NCI-H82 treated with DMSO at 0.1 percent for 48 hours (cell line): ENCODE measurements around the gene TTC7B.

Experiments used
- DNase-seq: peaks from one replicate; lab custom pipeline; 2025; ENCODE audit not compliant: unreplicated experiment; lab: John Stamatoyannopoulos, UW

The TTC7B gene

DNA sequence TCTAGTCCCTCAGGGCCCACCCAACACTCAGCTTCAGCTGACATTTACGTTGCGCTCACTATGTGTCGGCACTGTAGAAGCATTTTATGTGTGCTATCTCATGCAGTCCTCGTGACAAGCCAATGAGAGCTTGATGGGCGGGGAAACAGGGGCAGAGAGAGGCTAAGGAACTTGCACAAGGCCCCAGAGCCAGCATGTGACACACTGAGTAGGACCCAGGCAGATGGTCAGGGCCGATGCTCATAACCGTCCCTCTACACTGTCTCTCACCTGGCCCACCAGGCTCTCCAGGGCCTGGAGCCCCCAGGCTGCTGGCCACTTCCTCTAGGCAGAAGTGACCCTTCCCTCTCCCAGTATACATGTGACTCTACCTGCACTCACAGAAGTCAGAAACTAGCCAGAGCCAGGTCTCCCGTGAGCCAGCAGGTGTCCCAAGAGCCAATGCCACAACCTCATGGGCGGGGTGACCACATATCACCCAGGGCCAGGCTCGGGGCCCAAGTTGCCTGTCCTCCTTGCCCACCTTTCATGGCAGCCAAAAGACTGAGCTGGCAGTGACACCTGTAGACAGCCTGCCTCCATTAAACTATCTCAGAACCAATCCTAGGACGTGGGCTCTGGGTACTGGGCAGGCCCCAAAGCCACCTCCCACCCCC, 38.3 kb downstream of the TTC7B start:
- DNase-seq = no peak

- no peak for DNase-seq
Observed at GRCh38 chr14:90777358-90777757, 38.9 kb downstream of the TTC7B start.

DNA sequence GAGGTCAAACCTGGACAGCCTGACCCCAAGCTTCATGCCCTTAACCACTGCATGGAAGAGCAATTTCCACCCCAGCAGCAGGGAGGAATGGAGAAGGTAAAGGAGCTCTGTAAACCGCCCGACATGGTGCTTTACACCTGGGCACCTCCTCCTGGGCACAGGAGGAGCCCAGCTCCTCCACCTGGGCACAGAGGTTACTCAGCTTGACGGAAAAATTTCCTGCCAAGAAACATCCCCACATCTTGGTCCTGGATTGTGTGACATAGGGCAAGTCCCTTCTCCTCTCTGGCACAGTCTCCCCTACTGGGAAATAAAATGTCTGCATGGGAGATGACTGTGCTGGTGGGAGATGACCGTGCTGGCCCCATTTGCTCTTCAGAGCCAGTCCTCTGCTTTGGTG, 40.8 kb downstream of the TTC7B start:
- no peak for DNase-seq

GRCh38 chr14:90774316-90774715, 41.9 kb downstream of the TTC7B start:
- DNase-seq = peak; percentile 19

GRCh38 chr14:90773705-90774104, 42.5 kb downstream of the TTC7B start:
- no peak for DNase-seq

DNA sequence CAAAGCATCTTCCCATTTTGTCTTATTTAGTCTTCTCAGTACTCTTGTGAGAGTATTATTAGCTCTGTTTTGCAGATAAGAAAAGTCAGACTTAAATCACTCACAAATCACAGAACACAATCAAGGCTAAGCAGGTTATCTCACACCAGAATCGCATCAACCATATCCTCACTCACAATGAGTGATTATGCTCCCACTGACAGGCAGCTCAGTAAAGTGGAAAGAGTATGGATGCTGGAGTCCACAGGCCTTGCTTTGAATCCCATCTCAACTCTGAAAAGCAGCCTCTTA, 43.1 kb downstream of the TTC7B start:
- no peak for DNase-seq

DNA sequence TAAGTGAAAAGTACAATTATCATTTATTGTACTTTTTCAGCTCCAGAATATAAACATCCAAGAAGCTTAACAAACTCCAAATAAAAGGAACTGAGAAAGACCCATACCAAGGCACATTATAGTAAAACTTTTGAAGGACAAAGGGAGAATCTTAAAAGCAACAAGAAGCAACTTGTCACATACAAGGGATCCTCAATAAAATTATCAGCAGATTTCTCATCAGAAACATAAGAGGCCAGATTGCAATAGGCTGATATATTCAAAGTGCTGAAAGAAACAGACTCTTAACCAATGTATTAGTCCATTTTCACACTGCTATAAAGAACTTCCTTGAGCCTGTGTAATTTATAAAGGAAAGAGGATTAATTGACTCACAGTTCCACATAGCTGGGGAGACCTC, 48.3 kb downstream of the TTC7B start:
- no peak for DNase-seq

- peak; percentile 14 for DNase-seq
Observed at GRCh38 chr14:90760591-90761316, 55.5 kb downstream of the TTC7B start.

DNA sequence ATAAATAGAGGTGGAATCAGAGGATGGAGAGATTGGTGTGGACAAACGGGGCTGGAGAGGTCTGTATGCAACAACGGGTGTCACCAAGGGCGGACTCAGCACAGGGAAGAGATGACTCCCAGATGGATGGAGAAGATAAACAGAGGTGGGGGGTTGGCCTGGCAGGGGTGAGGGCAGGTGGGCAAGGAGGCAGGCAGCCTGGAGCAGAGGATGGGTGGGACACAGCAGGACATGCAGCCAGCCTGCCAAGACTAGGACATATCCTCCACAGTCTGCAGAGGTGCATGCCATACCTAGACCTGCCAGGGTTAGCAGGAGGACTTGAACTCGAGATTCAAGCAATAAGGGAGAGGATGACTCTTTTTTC, 56.2 kb downstream of the TTC7B start:
- DNase-seq = no peak

DNA sequence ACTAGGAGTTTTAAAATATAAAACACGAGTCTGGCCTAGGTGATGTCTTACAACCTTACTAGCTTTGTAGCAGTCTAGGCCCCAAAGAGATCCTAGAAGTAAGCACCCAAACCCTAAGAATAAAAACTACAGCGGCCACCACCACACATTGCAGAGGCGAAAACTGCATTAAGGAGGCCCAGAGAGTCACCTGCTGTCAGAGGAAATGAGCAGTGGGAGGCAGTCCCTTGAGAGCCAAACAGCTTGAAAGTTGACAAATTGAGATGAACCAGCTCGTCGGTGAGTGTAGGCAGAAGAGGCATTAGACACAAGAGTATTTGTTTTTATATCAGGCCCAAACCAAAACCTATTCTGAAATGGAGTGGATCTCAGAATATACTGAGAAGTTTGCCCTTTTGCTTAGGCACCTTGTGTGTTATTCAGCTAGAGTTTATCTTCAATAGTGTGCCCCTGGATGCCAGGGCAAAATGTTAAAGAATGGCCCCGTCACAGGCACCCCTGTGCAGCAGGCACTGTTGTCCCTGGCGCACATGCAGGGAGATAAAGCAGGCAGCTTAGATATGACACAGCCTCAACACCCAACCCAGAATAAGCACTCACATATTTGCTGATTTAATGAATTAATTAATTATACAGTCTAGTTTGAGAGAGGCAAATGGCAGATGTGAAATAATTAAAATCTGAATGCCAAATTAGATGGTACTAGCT, 56.7 kb downstream of the TTC7B start:
- DNase-seq = no peak

GRCh38 chr14:90758959-90759358, 57.3 kb downstream of the TTC7B start:
- DNase-seq = no peak

DNA sequence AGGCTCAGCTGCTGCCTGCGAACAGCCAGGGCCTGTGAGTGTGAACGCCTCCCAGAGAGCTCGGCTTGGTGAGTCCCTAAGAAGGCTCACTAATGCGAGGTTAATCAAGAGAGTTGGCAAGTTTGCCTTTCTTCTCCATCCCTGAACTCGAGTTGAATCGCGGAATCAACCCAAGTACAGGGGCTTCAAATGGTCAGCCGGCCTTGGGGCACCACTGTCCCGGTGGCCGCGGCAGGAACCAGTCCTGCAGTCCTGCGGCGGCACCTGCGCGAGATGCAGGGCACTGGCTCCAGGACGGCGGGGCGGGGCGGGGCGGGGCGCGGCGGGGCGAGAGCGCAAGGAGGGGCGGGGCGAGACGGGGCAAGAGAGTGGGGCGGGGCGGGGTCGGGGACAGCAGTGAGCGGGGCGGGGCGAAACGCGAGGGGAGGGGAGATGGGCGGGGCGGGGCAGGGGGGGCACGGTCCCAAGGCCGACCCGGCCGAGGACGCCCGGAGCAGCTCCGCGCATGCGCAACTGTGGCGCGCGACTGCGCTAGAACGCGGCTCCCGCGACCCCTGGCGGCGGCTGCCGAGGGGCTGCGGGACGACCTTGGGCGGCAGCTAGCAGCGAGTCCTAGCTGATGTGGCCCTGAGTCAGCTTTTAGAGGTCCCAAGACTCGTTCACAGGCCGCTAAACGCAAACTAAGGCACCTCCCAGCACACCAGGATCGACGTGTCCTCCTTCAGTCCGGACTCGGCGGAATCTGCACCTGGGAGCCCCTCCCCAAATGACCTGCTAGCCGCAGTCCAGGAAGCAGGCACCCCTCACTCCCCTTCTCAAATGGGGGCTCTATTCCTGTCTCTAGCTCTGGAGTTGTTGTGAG, 58.0 kb downstream of the TTC7B start:
- peak; percentile 53 for DNase-seq

DNA sequence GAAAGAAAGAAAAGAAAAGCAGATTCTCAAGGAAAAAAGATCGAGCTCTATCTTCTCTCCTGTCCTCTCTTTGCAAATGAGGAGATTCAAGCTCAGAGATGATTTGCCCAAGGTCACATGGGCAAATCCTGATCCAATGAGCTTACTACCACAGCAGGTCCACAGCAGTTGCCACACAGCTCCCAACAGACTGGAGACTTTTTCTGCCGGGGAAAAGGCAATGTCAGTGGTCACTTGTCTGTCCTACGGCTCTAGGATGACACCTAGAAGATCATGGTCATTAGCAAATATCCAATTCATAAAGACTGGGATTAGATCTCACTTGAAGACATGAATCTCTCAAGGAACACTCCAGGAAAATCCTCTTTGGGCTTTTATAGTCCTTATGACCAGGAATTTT, 58.8 kb downstream of the TTC7B start:
- no peak for DNase-seq

DNA sequence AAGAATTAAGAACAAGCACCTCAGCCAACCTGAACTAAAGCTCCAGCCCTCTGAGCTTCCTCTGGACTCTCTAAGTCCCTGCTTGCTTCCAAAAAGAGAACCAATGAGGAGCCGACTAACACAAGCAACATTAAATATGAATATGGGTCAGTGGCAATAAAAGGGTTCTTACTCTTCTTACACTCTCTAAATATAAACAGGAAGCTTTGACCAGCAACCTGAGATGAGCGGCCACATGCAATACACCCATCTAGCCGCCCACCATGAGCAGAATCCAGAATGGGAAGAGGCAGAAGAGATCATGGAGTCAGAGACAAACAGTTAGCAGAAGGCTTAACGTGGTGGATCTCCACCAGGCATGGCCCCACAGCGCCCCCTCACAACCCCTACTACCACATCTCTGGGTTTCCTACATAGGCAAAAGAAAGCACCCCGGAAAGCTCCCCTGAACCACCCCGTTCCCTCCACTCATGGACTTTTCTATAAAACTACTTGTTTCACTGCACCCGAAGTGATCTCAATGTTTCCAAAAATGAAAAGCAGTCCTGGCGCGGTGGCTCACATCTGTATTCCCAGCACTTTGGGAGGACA, 59.4 kb downstream of the TTC7B start:
- no peak for DNase-seq

GRCh38 chr14:90755661-90756304, 60.4 kb downstream of the TTC7B start:
- DNase-seq = no peak

GRCh38 chr14:90753456-90754005, 62.7 kb downstream of the TTC7B start:
- no peak for DNase-seq

DNA sequence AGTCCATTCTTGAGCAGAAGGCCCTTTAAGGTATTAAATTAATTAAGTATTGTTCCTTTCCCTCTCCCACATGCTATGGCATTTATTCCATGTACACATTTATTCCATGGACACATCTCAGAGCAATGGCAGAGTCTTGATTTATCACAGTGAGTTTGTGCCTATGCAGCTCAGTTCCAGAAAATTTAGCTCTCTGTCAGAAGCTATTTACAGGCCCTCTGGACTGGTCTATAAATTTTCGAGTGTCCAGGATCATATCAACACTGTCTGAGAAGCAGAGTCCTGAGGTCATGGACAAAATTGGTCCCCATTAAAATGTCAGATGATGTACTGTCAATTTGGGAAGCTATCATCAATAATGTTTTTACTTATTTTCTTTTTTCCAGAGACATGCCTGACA, 65.5 kb downstream of the TTC7B start:
- no peak for DNase-seq

DNA sequence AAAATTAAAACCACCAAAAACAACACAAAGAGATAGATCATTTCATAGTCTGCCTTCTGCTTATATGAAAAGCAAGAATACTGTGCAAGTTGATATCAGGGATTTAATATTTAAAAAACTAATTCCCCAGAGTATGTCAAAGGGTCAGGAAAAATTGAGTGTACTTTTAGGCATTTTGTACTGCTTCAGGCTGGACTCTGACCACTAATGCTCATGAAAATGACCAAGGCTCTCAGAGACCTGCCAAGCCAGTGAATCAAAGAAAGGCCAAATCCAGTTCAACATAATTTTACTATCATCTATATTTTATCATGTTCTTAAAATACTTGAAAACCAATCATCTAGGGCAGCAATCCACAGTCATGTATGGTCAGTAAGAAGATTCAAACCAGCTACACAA, 66.0 kb downstream of the TTC7B start:
- no peak for DNase-seq

DNA sequence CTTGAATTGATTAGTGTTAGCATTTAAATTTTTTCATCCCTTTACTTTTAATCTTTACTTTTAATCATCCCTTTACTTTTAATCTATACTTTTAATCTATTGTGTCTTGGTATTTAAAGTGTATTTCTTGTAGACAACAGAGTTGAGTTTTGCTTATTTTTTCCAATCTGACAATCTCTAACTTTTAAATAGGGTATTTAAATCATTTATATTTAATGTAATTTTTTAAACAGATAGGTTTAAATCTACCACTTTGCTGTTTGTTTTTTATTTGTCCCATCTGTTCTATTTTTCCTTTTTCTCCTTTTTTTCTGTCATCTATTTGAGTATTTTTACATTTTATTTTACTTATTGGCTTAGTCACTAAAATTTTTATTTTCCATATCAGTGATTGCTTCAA, 68.3 kb downstream of the TTC7B start:
- DNase-seq = no peak

GRCh38 chr14:90743826-90744225, 72.4 kb downstream of the TTC7B start:
- no peak for DNase-seq
